HG03460 (cell line): Measurements from ENCODE around the gene AOPEP.
"Not testable (repeated sequence)": the region's sequence is repeated elsewhere in the genome, so short reads cannot be mapped to it uniquely, and the experiment has no call there.

Source experiments
- ATAC-seq: cut with Tn5 transposase; IDR thresholded peaks from one replicate; pipeline ENCODE4 v1.9.1; 2021; ENCODE audit not compliant: unreplicated experiment

Gene AOPEP

GRCh38 chr9:94837404-94837803, 110.9 kb downstream of the AOPEP start:
- ATAC-seq = no peak

DNA sequence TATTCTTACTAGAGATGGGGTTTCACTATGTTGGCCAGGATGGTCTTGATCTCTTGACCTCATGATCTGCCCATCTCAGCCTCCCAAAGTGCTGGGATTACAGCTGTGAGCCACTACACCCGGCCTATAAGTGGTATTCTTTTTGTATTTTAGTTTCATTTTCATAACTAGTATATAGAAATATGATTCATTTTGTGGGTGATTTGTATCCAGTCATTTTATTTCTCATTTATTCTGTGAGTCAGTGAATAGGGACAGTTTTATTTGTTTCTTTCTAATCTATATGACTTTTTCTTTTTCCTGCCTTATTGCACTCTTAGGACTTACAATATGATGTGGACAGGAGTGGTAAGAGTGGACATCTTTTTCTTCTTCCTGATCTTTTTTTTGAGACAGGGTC, 112.9 kb downstream of the AOPEP start:
- no peak for ATAC-seq

- no peak for ATAC-seq
Measured at GRCh38 chr9:94840738-94841137, 114.2 kb downstream of the AOPEP start.

GRCh38 chr9:94843134-94843533, 116.6 kb downstream of the AOPEP start:
- no peak for ATAC-seq

DNA sequence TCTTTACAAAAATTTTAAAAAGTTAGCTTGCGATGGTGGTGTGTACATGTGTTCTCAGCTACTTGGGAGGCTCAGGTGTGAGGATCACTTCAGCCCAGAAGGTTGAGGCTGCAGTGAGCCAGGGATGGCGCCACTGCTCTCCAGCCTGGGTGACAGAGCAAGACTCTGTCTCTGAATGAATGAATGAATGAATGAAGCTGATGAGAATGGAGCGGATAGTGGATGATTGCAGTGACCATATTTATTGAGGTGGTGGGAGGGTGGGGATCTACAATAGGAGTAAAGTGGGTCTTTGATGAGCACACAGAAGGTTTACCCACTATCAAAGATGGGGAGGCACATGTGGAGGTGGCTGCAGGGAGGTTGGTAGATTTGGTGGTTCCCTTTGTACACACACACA, 120.2 kb downstream of the AOPEP start:
- ATAC-seq = no peak

DNA sequence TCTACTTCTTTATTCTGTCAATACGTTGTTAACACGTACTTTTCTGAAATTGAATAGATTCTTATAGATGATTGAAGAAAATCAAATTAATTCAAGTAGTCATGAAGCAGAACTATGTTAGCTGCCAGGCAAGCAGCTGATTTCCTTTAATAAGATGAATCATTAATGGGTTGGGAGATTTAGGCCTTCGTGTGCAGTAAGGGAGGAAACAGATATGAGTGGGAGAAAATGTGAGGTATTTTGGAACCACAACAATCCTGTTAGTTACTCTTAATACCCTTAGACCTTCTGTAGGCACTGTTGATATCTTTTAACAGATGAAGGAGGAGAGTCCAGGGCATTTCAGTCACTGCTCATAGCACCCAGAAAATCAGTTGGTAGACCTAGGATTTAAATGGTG, 121.0 kb downstream of the AOPEP start:
- no peak for ATAC-seq

- not testable (repeated sequence) for ATAC-seq
Measured at GRCh38 chr9:94848791-94849190, 122.3 kb downstream of the AOPEP start.

- ATAC-seq = no peak
Measured at GRCh38 chr9:94850540-94851434, 124.3 kb downstream of the AOPEP start.

- ATAC-seq = no peak
Measured at GRCh38 chr9:94851467-94851866, 125.0 kb downstream of the AOPEP start.

DNA sequence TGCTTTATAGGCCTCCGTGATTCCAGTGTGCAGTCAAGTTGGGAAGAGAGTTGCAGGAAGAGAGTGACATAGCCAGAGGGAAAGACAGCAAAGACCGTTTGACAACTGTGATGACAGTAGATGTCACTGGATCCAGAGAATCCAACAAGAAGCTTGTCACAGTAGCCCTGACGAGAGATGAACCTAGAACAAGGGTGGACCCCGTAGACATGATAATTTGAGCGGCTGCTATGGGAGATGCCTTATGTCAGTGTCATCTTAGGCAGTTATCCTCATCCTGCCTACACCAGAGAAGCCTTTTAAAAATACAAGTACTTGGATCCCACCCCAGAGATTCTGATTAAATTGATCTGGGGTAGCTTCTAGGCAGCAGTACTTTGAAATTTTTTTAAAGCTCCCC, 125.4 kb downstream of the AOPEP start:
- no peak for ATAC-seq

- ATAC-seq = no peak
Measured at GRCh38 chr9:94852373-94852772, 125.9 kb downstream of the AOPEP start.

GRCh38 chr9:94853887-94854286, 127.4 kb downstream of the AOPEP start:
- ATAC-seq = no peak

GRCh38 chr9:94855903-94856302, 129.4 kb downstream of the AOPEP start:
- no peak for ATAC-seq

- no peak for ATAC-seq
Measured at GRCh38 chr9:94857791-94858190, 131.3 kb downstream of the AOPEP start.

DNA sequence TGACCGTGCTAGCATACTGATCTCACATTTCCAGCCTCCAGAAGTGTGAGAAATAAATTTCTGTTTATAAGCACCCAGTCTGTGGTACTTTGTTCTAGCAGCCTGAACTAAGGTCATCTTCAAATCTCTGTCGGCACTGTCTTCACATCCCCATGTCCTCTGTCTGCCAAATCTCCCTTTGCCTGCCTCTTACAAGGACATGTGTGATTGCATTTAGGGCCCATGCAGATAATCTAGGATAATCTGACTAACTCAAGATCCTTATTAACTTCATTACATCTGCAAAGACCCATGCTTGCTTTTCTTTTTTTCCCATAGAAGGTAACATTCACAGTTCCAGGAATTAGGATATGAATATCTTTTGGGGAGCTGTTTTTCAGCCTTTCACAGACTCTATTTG, 132.7 kb downstream of the AOPEP start:
- no peak for ATAC-seq

- no peak for ATAC-seq
Measured at GRCh38 chr9:94859891-94860290, 133.4 kb downstream of the AOPEP start.

DNA sequence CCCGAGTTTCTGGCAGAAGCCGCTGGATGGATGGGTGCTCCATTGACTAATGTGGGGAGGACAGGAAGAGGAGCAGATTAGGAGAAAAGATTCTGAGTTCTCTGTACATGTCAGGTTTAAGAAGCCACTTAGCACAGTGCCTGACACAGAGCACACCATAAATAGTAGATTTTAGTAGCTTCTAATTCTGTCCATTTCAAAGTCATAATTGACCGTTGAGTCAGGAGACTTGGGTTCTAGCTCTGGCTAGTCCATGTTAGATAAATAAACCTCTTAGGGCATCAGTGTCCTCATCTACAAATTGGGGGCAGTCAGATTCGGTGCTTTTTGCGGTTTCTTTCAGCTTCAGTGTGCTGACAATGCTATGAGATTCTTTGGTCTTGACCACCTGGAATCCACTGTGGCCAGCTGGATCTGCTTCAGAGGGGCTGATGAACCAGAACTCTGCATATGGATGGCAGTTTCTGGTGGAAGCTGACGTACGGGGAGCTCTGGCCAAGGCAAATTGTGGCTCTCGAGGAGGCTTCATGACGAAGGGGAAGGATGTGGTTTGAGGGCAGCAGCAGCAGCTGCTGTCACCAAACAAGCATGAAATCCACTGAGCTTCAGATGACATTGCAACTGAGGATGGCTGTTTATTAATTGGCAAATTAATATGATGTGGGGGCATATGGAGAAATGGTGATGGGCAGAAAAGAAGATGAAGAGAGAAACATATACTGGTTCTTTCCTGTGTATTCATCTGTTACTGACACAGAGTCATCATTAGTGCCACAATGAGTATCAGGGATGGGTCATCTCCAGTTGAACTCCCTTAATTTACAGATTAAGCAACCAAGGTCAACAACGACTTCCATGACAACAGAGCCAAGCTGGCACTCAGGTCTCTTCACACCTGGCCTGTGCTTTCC, 134.4 kb downstream of the AOPEP start:
- ATAC-seq = peak; percentile 95

DNA sequence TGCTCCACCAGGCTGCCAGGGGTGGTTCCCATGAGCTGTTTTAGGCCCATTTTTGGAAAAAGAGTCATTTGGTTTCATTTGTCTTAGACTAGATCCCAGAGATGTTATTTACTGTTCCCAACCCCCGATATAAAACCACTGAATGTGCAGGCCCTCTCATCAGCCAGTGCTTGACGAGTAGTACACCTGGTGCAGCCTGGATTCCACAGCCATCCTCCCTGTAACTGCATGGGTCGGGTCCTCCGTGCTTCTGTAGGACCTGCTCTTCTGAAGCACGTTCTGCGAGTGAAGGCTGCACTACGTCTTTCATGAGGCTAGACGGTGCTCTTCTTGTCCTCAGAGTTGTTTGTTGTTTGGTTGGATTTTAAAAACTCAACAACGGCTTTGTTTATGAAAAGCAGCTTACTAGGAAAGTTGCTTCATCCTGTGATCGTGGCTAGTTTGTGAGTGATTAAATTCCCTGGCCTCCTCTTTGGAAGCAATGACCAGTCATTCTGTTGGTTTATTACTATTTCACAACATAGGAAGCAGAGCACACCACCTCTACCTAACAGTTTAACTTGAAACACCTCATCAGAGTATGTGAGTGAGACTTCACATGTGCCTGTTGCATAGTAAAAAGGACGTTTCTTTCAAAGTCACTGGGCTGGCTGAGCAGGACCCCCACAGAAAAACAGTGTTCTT, 135.2 kb downstream of the AOPEP start:
- ATAC-seq = no peak

DNA sequence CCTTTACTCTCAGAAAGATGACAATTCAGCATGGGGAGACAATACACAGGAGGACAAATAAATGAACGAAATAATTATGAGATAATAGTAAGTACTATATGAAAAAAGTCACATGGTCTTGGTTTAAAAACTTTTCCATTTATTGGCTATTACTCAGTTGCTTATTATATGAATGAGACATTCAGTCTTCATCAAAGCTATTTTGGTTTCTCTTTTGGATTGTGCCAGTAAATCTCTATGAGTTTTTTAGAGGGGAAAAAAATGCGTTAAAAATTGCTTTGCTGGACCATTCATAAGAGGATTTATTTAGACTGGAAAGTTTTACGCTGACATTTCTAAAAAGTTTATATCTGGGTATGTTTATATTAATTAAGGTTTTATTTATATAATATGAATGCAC, 137.7 kb downstream of the AOPEP start:
- ATAC-seq = no peak

GRCh38 chr9:94864862-94865509, 138.5 kb downstream of the AOPEP start:
- no peak for ATAC-seq
